ENCODE measurements around the gene HDLBP. TPM values are rescaled to one million over a fixed set of nuclear protein-coding genes. Genes with fewer than 3 reads are reported as not detected.
"Not testable (repeated sequence)": the region's sequence is repeated elsewhere in the genome, so short reads cannot be mapped to it uniquely, and the experiment has no call there.

Gene HDLBP
- total RNA-seq, 1 experiment from 2014 or later = 350 TPM

DNA sequence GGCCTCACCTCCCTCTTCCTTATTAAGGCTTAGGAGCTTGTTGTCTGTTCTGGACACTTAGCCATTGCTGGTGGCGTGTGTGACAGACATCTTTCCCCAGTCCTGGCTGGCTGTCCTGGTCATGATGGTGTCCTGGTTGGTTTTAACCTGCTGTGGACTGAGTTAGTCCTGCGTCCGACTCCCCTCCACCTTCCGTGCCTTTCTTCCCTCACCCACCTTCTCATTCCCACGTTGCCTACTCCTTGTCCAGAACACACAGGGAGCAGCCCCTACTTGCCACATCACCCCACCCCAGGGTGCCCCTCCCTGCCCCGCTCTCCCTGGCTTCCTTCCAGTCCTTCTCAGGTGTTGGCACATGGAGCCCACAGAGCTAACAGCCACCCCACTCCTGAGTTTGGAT, 117.5 kb downstream of the HDLBP start:
- H3K4me3 ChIP-seq (ENCODE audit: low read depth, low read length) = no peak overlapping the region
- no peaks in the 10 kb centered on the region for H3K4me1 Mint-ChIP-seq (ENCODE audit: low read depth, unreplicated experiment)
- no peaks in the 10 kb centered on the region for H3K36me3 ChIP-seq (ENCODE audit: control insufficient read depth, insufficient read depth, low read length)
- no peaks in the 10 kb centered on the region for H3K36me3 Mint-ChIP-seq (ENCODE audit: insufficient read depth, unreplicated experiment)
- CTCF ChIA-PET = no interaction called here
- BruUV-seq (replicated peaks) = no TSS peak
- no peak overlapping the region for H3K27ac Mint-ChIP-seq (ENCODE audit: unreplicated experiment)
- TF ChIP-seq, protein P1, sequence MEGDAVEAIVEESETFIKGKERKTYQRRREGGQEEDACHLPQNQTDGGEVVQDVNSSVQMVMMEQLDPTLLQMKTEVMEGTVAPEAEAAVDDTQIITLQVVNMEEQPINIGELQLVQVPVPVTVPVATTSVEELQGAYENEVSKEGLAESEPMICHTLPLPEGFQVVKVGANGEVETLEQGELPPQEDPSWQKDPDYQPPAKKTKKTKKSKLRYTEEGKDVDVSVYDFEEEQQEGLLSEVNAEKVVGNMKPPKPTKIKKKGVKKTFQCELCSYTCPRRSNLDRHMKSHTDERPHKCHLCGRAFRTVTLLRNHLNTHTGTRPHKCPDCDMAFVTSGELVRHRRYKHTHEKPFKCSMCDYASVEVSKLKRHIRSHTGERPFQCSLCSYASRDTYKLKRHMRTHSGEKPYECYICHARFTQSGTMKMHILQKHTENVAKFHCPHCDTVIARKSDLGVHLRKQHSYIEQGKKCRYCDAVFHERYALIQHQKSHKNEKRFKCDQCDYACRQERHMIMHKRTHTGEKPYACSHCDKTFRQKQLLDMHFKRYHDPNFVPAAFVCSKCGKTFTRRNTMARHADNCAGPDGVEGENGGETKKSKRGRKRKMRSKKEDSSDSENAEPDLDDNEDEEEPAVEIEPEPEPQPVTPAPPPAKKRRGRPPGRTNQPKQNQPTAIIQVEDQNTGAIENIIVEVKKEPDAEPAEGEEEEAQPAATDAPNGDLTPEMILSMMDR (IDR thresholded peaks at IDR 0.05; ENCODE audit: insufficient read depth in 1 of 2, low read depth in 1 of 2, low read length in 1 of 2, severe bottlenecking in 1 of 2, unreplicated experiment in 1 of 2) = no peak
- H3K4me1 ChIP-seq = no peaks in the 10 kb centered on the region
- H3K9me3 ChIP-seq = no peaks in the 10 kb centered on the region
- no peak for DNase-seq
- H3K4me3 Mint-ChIP-seq (ENCODE audit: unreplicated experiment) = no peak overlapping the region
- intact Hi-C loops (cut with micrococcal nuclease; ENCODE audit: unreplicated experiment) = no loop called here
- no peaks in the 10 kb centered on the region for H3K27me3 Mint-ChIP-seq (ENCODE audit: insufficient read depth, unreplicated experiment)
- no peaks in the 10 kb centered on the region for H3K27me3 ChIP-seq (replicated peaks; ENCODE audit: control insufficient read depth, insufficient read depth, low read length)
- H3K9me3 Mint-ChIP-seq (ENCODE audit: unreplicated experiment) = no peaks in the 10 kb centered on the region
- POLR2A ChIA-PET = no interaction called here

DNA sequence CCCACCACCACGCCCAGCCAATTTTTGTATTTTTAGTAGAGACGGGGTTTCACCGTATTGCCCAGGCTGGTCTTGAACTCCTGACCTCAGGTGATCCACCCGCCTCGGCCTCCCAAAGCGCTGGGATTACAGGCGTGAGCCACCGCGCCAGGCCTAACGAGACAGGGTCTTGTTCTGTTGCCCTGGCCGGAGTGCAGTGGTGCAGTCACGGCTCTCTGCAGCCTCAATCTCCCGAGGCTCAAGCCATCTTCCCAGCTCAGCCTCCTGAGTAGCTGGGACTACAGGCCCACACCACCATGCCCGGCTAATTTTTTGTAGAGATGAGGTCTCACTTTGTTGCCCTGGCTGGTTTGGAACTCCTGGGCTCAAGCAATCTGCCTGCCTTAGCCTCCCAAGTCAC, 118.2 kb downstream of the HDLBP start:
- CTCF ChIA-PET; H3K4me1 Mint-ChIP-seq (ENCODE audit: low read depth, unreplicated experiment); DNase-seq; H3K36me3 ChIP-seq (ENCODE audit: control insufficient read depth, insufficient read depth, low read length); H3K36me3 Mint-ChIP-seq (ENCODE audit: insufficient read depth, unreplicated experiment); H3K27me3 ChIP-seq (replicated peaks; ENCODE audit: control insufficient read depth, insufficient read depth, low read length); H3K27me3 Mint-ChIP-seq (ENCODE audit: insufficient read depth, unreplicated experiment); H3K4me1 ChIP-seq; intact Hi-C loops (cut with micrococcal nuclease; ENCODE audit: unreplicated experiment); H3K9me3 Mint-ChIP-seq (ENCODE audit: unreplicated experiment); H3K27ac Mint-ChIP-seq (ENCODE audit: unreplicated experiment); POLR2A ChIA-PET; H3K9me3 ChIP-seq; H3K4me3 ChIP-seq (ENCODE audit: low read depth, low read length); H3K4me3 Mint-ChIP-seq (ENCODE audit: unreplicated experiment); BruUV-seq (replicated peaks): not testable (repeated sequence)

DNA sequence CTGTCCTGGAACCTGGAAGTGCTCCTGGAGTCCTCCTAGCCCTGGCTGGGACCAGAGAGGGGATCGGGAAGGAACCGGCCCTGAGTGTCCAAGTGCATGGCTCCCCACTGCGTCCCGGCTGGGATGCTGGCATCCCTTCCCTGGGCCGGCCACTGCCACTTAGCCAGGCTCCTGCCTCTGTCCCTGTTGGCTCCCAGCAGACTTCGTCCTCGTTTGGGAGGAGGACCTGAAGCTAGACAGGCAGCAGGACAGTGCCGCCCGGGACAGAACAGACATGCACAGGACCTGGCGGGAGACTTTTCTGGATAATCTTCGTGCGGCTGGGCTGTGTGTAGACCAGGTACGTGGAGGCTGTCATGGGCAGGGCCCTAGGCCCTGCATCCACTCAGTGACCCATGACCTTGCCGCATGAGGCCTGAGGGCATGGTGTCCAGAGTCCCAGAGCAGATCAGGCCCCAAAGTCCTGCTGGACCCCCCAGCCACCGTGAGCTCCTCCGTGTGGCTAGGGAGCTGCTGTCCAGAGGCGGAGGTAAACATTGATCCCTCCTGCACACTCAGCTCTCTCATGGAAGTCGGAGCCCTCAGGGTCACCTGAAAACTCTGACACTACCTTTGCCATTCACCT, 119.9 kb downstream of the HDLBP start:
- POLR2A ChIA-PET = no interaction called here
- Histone ChIP-seq H3K4me1 (no peaks in the 10 kb centered on the region), H3K9me3 (no peaks in the 10 kb centered on the region), H3K36me3 (ENCODE audit: control insufficient read depth, insufficient read depth, low read length) (no peaks in the 10 kb centered on the region), H3K27me3 (replicated peaks; ENCODE audit: control insufficient read depth, insufficient read depth, low read length) (no peaks in the 10 kb centered on the region), H3K4me3 (ENCODE audit: low read depth, low read length) (no peak overlapping the region)
- no TSS peak for BruUV-seq (replicated peaks)
- intact Hi-C loops (cut with micrococcal nuclease; ENCODE audit: unreplicated experiment) = no loop called here
- TF ChIP-seq, protein P1 (IDR thresholded peaks at IDR 0.05; ENCODE audit: insufficient read depth in 1 of 2, low read depth in 1 of 2, low read length in 1 of 2, severe bottlenecking in 1 of 2, unreplicated experiment in 1 of 2) = no peak
- Mint-ChIP-seq H3K4me3 (ENCODE audit: unreplicated experiment) (no peak overlapping the region), H3K4me1 (ENCODE audit: low read depth, unreplicated experiment) (no peaks in the 10 kb centered on the region), H3K27ac (ENCODE audit: unreplicated experiment) (no peak overlapping the region), H3K27me3 (ENCODE audit: insufficient read depth, unreplicated experiment) (no peaks in the 10 kb centered on the region), H3K9me3 (ENCODE audit: unreplicated experiment) (no peaks in the 10 kb centered on the region), H3K36me3 (ENCODE audit: insufficient read depth, unreplicated experiment) (no peaks in the 10 kb centered on the region)
- CTCF ChIA-PET = no interaction called here
- DNase-seq = no peak

DNA sequence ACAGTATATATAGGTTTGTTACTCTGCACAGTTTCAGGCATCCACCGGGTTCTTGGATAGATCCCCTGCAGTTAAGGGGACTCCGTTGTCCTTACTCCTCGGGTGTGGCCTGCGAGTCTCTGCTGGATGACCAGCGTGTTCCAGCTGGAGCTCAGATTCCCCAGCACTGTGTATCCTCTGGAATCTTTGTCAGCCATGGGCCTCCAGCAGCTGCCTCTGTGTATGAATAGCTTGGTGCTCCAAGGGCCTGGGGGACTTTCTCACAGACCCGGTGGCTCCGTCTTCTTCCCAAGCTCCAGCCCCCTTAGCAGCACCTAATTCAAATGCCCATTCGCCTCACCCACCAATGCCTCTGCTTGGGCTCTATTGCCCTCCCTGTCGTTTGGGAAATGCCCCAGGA, 120.7 kb downstream of the HDLBP start:
- no peaks in the 10 kb centered on the region for H3K27me3 ChIP-seq (replicated peaks; ENCODE audit: control insufficient read depth, insufficient read depth, low read length)
- no TSS peak for BruUV-seq (replicated peaks)
- H3K4me1 ChIP-seq = no peaks in the 10 kb centered on the region
- no peaks in the 10 kb centered on the region for H3K36me3 ChIP-seq (ENCODE audit: control insufficient read depth, insufficient read depth, low read length)
- H3K4me3 ChIP-seq (ENCODE audit: low read depth, low read length) = no peak overlapping the region
- ChIA-PET POLR2A (no interaction called here), CTCF (no interaction called here)
- intact Hi-C loops (cut with micrococcal nuclease; ENCODE audit: unreplicated experiment) = no loop called here
- no peaks in the 10 kb centered on the region for H3K36me3 Mint-ChIP-seq (ENCODE audit: insufficient read depth, unreplicated experiment)
- TF ChIP-seq, protein P1 (IDR thresholded peaks at IDR 0.05; ENCODE audit: insufficient read depth in 1 of 2, low read depth in 1 of 2, low read length in 1 of 2, severe bottlenecking in 1 of 2, unreplicated experiment in 1 of 2) = no peak
- no peaks in the 10 kb centered on the region for H3K9me3 Mint-ChIP-seq (ENCODE audit: unreplicated experiment)
- H3K27me3 Mint-ChIP-seq (ENCODE audit: insufficient read depth, unreplicated experiment) = no peaks in the 10 kb centered on the region
- H3K4me3 Mint-ChIP-seq (ENCODE audit: unreplicated experiment) = no peak overlapping the region
- H3K27ac Mint-ChIP-seq (ENCODE audit: unreplicated experiment) = no peak overlapping the region
- no peak for DNase-seq
- no peaks in the 10 kb centered on the region for H3K9me3 ChIP-seq
- no peaks in the 10 kb centered on the region for H3K4me1 Mint-ChIP-seq (ENCODE audit: low read depth, unreplicated experiment)

Data from Caco-2 (cell line).